PC-9 (cell line): ENCODE results near the gene RALGPS1. TPM values are rescaled to one million over a fixed set of nuclear protein-coding genes. Genes with fewer than 3 reads are reported as not detected.

Experiments
- BruUV-seq: library from RNA; stranded (reverse); fragments of 400-500 nt; replicated peaks from 2 replicates; lab custom pipeline; 2021; lab: Mats Ljungman, UMichigan
- CTCF ChIA-PET: fragments of 300-600 bp; sonication (Branson Sonifier 250); formaldehyde crosslinking; loops from one replicate; lab custom pipeline; 2022; ENCODE audit warnings: antibody characterized with exemption; lab: Charles Lee
- POLR2A ChIA-PET: fragments of 300-600 bp; sonication (Branson Sonifier 250); formaldehyde crosslinking; loops from one replicate; lab custom pipeline; 2022; ENCODE audit warnings: antibody characterized with exemption; ENCODE audit not compliant: unreplicated experiment; lab: Charles Lee
- DNase-seq, 2 experiments: peaks; one replicate each; pipeline versions ENCODE4 v3.0.0 to v3.0.0-alpha.2; 2015 to 2022; ENCODE audit warnings: mixed read lengths in 1 of 2
- H2AFZ ChIP-seq: fragments of 200-600 bp; sonication (generic); 2 replicates; pipeline ENCODE4 v1.8.1; 2017; ENCODE audit warnings: antibody characterized with exemption
- H3F3A ChIP-seq: fragments of 200-600 bp; sonication (generic); 2 replicates; pipeline ENCODE4 v1.8.1; 2017; ENCODE audit warnings: antibody characterized with exemption, mild to moderate bottlenecking, low read depth; ENCODE audit not compliant: insufficient read depth
- H3K27ac ChIP-seq: fragments of 200-600 bp; sonication (generic); 2 replicates; pipeline ENCODE4 v1.6.1; 2016; ENCODE audit warnings: mixed run types
- H3K27me3 ChIP-seq: fragments of 200-600 bp; sonication (generic); 2 replicates; pipeline ENCODE4 v1.6.1; 2016; ENCODE audit warnings: low read depth, mixed run types; ENCODE audit not compliant: insufficient read depth
- H3K36me3 ChIP-seq: fragments of 200-600 bp; sonication (generic); 2 replicates; pipeline ENCODE4 v1.6.1; 2016; ENCODE audit warnings: low read depth, mixed run types
- H3K4me1 ChIP-seq: fragments of 200-600 bp; sonication (generic); replicated peaks from 2 replicates; pipeline ENCODE4 v1.6.1; 2016; ENCODE audit warnings: mixed run types; ENCODE audit not compliant: insufficient read depth
- H3K4me2 ChIP-seq: fragments of 200-600 bp; sonication (generic); 2 replicates; pipeline ENCODE4 v1.6.1; 2017; ENCODE audit warnings: mixed run types
- H3K4me3 ChIP-seq: fragments of 200-600 bp; sonication (generic); 2 replicates; pipeline ENCODE4 v1.6.1; 2016; ENCODE audit warnings: mixed run types
- H3K79me2 ChIP-seq: fragments of 200-600 bp; sonication (generic); 2 replicates; pipeline ENCODE4 v1.6.1; 2017; ENCODE audit warnings: low read depth, mixed run types
- H3K9me2 ChIP-seq: fragments of 200-600 bp; sonication (generic); 2 replicates; pipeline ENCODE4 v1.8.1; 2017; ENCODE audit warnings: mild to moderate bottlenecking; ENCODE audit not compliant: insufficient read depth
- H3K9me3 ChIP-seq: fragments of 200-600 bp; sonication (generic); 2 replicates; pipeline ENCODE4 v1.8.1; 2016; ENCODE audit warnings: low read depth; ENCODE audit not compliant: insufficient read depth
- H4K20me1 ChIP-seq: fragments of 200-600 bp; sonication (generic); 2 replicates; pipeline ENCODE4 v1.8.1; 2017; ENCODE audit not compliant: insufficient read depth
- CTCF ChIP-seq: fragments of 200-600 bp; sonication (generic); conservative IDR thresholded peaks from 2 replicates; pipeline ENCODE4 v1.6.1; 2017; ENCODE audit warnings: mixed run types, antibody characterized with exemption, mild to moderate bottlenecking, moderate library complexity
- EZH2 ChIP-seq: fragments of 200-600 bp; sonication (generic); IDR thresholded peaks from 2 replicates; pipeline ENCODE4 v1.8.0; 2017; ENCODE audit warnings: antibody characterized with exemption, low read depth
- intact Hi-C: fragments of 100-400 bp; cut with micrococcal nuclease; formaldehyde crosslinking; loops from one replicate; pipeline ENCODE4 v1.10.0; 2022; ENCODE audit not compliant: unreplicated experiment
- total RNA-seq: library from RNA; stranded (reverse); gene quantifications from 2 replicates; pipeline ENCODE4 v1.2.3, GENCODE V29; 2021

RALGPS1 gene
- total RNA-seq, 1 experiment from 2014 or later: 23.3 TPM

- no peaks in the 10 kb centered on the region for H3K79me2 ChIP-seq
- H3K36me3 ChIP-seq: no peaks in the 10 kb centered on the region
- CTCF ChIA-PET: no interaction called here
- BruUV-seq: no TSS peak
- TF ChIP-seq EZH2 (no peak), CTCF (no peak)
- intact Hi-C loops: no loop called here
- POLR2A ChIA-PET: no interaction called here
- H3K9me2 ChIP-seq: no peaks in the 10 kb centered on the region
- H3F3A ChIP-seq: peaks cover 4% of the 10 kb centered on the region; the same call in 1 of the 2 replicates
- no peaks in the 10 kb centered on the region for H3K27me3 ChIP-seq
- H3K9me3 ChIP-seq: no peaks in the 10 kb centered on the region
- H4K20me1 ChIP-seq: no peaks in the 10 kb centered on the region
- H3K4me3 ChIP-seq: no peak overlapping the region
- no peak for DNase-seq
- H3K27ac ChIP-seq: no peak overlapping the region
- peaks cover 9% of the 10 kb centered on the region for H3K4me1 ChIP-seq
- no peak overlapping the region for H2AFZ ChIP-seq
- H3K4me2 ChIP-seq: no peak overlapping the region
Measured at GRCh38 chr9:127201731-127202130, 287.1 kb downstream of the RALGPS1 start.

- no peak for DNase-seq
- no TSS peak for BruUV-seq
- Histone ChIP-seq H3K4me3 (no peak overlapping the region), H4K20me1 (no peaks in the 10 kb centered on the region), H3K27ac (no peak overlapping the region), H3K9me2 (no peaks in the 10 kb centered on the region), H3K36me3 (no peaks in the 10 kb centered on the region), H3K9me3 (no peaks in the 10 kb centered on the region), H3F3A (peaks cover 4% of the 10 kb centered on the region; the same call in 1 of the 2 replicates), H3K4me2 (no peak overlapping the region), H2AFZ (no peak overlapping the region), H3K4me1 (peaks cover 9% of the 10 kb centered on the region), H3K27me3 (no peaks in the 10 kb centered on the region), H3K79me2 (no peaks in the 10 kb centered on the region)
- no peak for TF ChIP-seq EZH2
- intact Hi-C loops: no loop called here
- ChIA-PET CTCF (no interaction called here), POLR2A (no interaction called here)
Measured at GRCh38 chr9:127202461-127203169, 288.0 kb downstream of the RALGPS1 start.

GRCh38 chr9:127203681-127204327, 289.2 kb downstream of the RALGPS1 start:
- intact Hi-C loops: no loop called here
- TF ChIP-seq EZH2: no peak
- TF ChIP-seq CTCF: no peak
- no TSS peak for BruUV-seq
- Histone ChIP-seq H2AFZ (no peak overlapping the region), H4K20me1 (no peaks in the 10 kb centered on the region), H3K36me3 (no peaks in the 10 kb centered on the region), H3K4me3 (no peak overlapping the region), H3K9me2 (no peaks in the 10 kb centered on the region), H3F3A (peaks cover 4% of the 10 kb centered on the region; the same call in 1 of the 2 replicates), H3K27me3 (no peaks in the 10 kb centered on the region), H3K9me3 (no peaks in the 10 kb centered on the region), H3K4me1 (peaks cover 4% of the 10 kb centered on the region), H3K79me2 (no peaks in the 10 kb centered on the region), H3K27ac (no peak overlapping the region), H3K4me2 (no peak overlapping the region)
- CTCF ChIA-PET: interaction anchor here (0.6 kb wide), 1 partner anchor 198 kb away, joined by 3 read pairs; no protein-coding TSS in a partner anchor
- POLR2A ChIA-PET: no interaction called here
- no peak for DNase-seq
